Smooth muscle cell (in vitro differentiated cells): ENCODE results near the gene MYBPC3. TPM values are rescaled to one million over a fixed set of nuclear protein-coding genes. Genes with fewer than 3 reads are reported as not detected.
"Not testable (repeated sequence)": the region's sequence is repeated elsewhere in the genome, so short reads cannot be mapped to it uniquely, and the experiment has no call there.

Source experiments
- DNase-seq: peaks from one replicate; lab custom pipeline; 2025; ENCODE audit not compliant: unreplicated experiment; lab: John Stamatoyannopoulos, UW
- H2AFZ ChIP-seq: fragments of 200-600 bp; sonication (generic); 2 replicates; pipeline ENCODE4 v1.6.0; 2016; ENCODE audit warnings: antibody characterized with exemption, low read depth, mild to moderate bottlenecking
- H3F3A ChIP-seq: fragments of 200-600 bp; sonication (generic); 2 replicates; pipeline ENCODE4 v1.6.0; 2017; ENCODE audit warnings: antibody characterized with exemption, low read depth
- H3K27ac ChIP-seq: fragments of 200-600 bp; sonication (generic); 2 replicates; pipeline ENCODE4 v1.5.1; 2016; ENCODE audit warnings: low read depth, mild to moderate bottlenecking
- H3K27me3 ChIP-seq: fragments of 200-600 bp; sonication (generic); 2 replicates; pipeline ENCODE4 v1.6.1; 2016; ENCODE audit warnings: low read depth, mild to moderate bottlenecking
- H3K36me3 ChIP-seq: fragments of 200-600 bp; sonication (generic); 2 replicates; pipeline ENCODE4 v1.5.1; 2016; ENCODE audit warnings: low read depth
- H3K4me1 ChIP-seq: fragments of 200-600 bp; sonication (generic); 2 replicates; pipeline ENCODE4 v1.5.1; 2016; ENCODE audit warnings: low read depth
- H3K4me2 ChIP-seq: fragments of 200-600 bp; sonication (generic); 2 replicates; pipeline ENCODE4 v1.6.0; 2016; ENCODE audit warnings: mild to moderate bottlenecking
- H3K4me3 ChIP-seq: fragments of 200-600 bp; sonication (generic); 2 replicates; pipeline ENCODE4 v1.5.1; 2016; ENCODE audit warnings: mild to moderate bottlenecking
- H3K79me2 ChIP-seq: fragments of 200-600 bp; sonication (generic); 2 replicates; pipeline ENCODE4 v1.6.0; 2016; ENCODE audit warnings: low read depth, mild to moderate bottlenecking
- H3K9ac ChIP-seq: fragments of 200-600 bp; sonication (generic); 2 replicates; pipeline ENCODE4 v1.6.0; 2016; ENCODE audit warnings: low read depth
- H3K9me3 ChIP-seq: fragments of 200-600 bp; sonication (generic); replicated peaks from 2 replicates; pipeline ENCODE4 v1.5.1; 2016; ENCODE audit warnings: low read depth
- H4K20me1 ChIP-seq: fragments of 200-600 bp; sonication (generic); 2 replicates; pipeline ENCODE4 v1.6.0; 2016; ENCODE audit warnings: low read depth
- WGBS: methylation state at CpG from one replicate; pipeline ENCODE4 v1.1.7; 2016; ENCODE audit warnings: low lambda C conversion rate; 5-methylcytosine and 5-hydroxymethylcytosine counted together
- polyA plus RNA-seq: library from polyadenylated mRNA; unstranded; fragments of >200 nt; fragmentation: Nextera tagmentation; extraction: Ambion mirVana; gene quantifications from 2 replicates; pipeline ENCODE4 v1.2.1, GENCODE V29; 2016
- total RNA-seq: library from RNA; depleted of rRNA; stranded (reverse); fragments of >200 nt; gene quantifications from 2 replicates; pipeline ENCODE4 v1.2.3, GENCODE V29; 2014
- TF ChIP-seq, protein P1 (sequence below): fragments of 200-600 bp; sonication (generic); IDR thresholded peaks from 2 replicates; pipeline ENCODE4 v1.5.1; 2017; ENCODE audit warnings: borderline replicate concordance, mild to moderate bottlenecking, antibody characterized with exemption; ENCODE audit not compliant: insufficient read depth, poor library complexity, severe bottlenecking

The MYBPC3 gene
- total and polyA plus RNA-seq, 2 experiments from 2014 or later = 0.03 TPM; not detected in 1

DNA sequence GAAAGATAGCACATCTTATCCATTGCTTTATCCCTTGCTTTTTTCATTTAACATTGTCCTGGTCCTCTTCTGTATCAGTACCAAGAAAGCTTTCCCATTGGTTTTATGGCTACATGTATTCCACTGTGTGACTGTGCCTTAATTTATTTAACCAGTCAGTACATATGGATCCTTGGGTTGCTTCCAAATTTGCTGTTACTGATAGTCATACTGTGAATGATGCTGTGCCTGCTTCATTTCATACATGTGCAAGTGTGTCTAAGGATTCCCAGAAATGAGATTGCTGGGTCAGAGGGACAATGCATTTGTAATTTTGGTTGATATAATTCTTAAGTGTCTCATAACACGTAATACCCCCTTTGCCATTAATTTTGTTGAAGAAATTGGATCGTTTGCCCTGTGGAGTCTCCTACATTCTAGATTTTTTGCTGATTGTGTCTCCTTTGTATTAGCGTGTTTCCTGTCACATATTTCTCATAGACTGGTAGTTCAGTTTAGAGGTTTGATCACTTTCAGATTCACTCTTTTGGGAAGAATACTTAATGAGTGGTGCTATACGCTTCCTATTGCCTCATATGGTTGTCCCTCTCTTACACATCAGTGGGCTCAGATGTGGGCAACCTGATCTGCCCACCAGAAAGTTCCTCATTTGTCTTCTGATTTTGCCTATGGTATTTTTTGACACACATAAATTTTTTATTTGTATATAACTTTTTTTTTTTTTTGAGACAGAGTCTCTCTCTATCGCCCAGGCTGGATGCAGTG is 35.3 kb downstream of the MYBPC3 start:
- no peak overlapping the region for H3K4me2 ChIP-seq
- TF ChIP-seq, protein P1, sequence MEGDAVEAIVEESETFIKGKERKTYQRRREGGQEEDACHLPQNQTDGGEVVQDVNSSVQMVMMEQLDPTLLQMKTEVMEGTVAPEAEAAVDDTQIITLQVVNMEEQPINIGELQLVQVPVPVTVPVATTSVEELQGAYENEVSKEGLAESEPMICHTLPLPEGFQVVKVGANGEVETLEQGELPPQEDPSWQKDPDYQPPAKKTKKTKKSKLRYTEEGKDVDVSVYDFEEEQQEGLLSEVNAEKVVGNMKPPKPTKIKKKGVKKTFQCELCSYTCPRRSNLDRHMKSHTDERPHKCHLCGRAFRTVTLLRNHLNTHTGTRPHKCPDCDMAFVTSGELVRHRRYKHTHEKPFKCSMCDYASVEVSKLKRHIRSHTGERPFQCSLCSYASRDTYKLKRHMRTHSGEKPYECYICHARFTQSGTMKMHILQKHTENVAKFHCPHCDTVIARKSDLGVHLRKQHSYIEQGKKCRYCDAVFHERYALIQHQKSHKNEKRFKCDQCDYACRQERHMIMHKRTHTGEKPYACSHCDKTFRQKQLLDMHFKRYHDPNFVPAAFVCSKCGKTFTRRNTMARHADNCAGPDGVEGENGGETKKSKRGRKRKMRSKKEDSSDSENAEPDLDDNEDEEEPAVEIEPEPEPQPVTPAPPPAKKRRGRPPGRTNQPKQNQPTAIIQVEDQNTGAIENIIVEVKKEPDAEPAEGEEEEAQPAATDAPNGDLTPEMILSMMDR = no peak
- peaks cover 3% of the 10 kb centered on the region for H3K36me3 ChIP-seq
- no peak for DNase-seq
- no peaks in the 10 kb centered on the region for H4K20me1 ChIP-seq
- no peaks in the 10 kb centered on the region for H3K27me3 ChIP-seq
- no peak overlapping the region for H3K27ac ChIP-seq
- H3K9me3 ChIP-seq = no peaks in the 10 kb centered on the region
- WGBS = 99% methylated on average over 5 of the region's 5 CpGs
- H3F3A ChIP-seq = no peaks in the 10 kb centered on the region
- H3K4me3 ChIP-seq = no peak overlapping the region
- H3K4me1 ChIP-seq = no peaks in the 10 kb centered on the region
- H3K79me2 ChIP-seq = no peaks in the 10 kb centered on the region
- no peak overlapping the region for H2AFZ ChIP-seq
- no peak overlapping the region for H3K9ac ChIP-seq

DNA sequence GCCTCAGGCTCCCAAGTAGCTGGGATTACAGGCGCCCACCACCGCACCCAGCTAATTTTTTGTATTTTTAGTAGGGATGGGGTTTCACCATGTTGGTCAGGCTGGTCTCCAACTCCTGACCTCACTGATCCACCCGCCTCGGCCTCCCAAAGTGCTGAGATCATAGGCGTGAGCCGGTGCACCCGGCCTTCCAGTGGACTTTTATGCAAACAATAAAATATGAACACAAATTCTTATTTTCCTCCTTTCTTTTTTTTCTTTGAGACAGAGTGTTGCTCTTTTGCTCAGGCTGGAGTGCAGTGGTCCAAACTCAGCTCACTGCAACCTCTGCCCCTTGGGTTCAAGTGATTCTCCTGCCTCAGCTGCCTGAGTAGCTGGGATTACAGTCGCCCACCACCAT is 36.0 kb downstream of the MYBPC3 start:
- H3K27ac ChIP-seq, DNase-seq, H3K4me1 ChIP-seq, H3K4me2 ChIP-seq, H3K4me3 ChIP-seq, H3K79me2 ChIP-seq, H2AFZ ChIP-seq, H3K9me3 ChIP-seq, H3K36me3 ChIP-seq, H3K27me3 ChIP-seq, H4K20me1 ChIP-seq, H3F3A ChIP-seq, H3K9ac ChIP-seq: not testable (repeated sequence)
- 97% methylated on average over 8 of the region's 8 CpGs for WGBS

DNA sequence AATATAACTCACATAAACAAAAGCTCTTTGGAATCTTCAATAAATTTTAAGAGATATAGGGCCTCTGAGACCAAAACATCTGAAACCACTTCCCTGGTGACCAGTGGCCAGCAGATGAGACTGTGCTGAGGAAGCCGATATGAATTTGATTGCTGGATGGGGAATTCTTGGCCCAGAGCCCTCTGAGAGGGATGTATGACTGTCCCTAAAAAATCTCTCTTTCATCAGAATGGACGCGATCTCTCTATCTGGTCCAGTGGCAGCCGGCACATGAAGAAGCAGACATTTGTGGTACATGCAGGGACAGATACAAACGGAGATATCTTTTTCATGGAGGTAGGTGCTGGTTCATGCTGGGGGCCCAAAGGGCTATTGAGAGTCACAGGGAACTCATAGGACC is 37.5 kb downstream of the MYBPC3 start:
- TF ChIP-seq, protein P1 = no peak
- Histone ChIP-seq H4K20me1 (no peaks in the 10 kb centered on the region), H3K4me3 (no peak overlapping the region), H3K27me3 (no peaks in the 10 kb centered on the region), H3F3A (no peaks in the 10 kb centered on the region), H3K4me2 (no peak overlapping the region), H3K9ac (no peak overlapping the region), H3K27ac (no peak overlapping the region), H3K36me3 (peaks cover 3% of the 10 kb centered on the region), H3K4me1 (no peaks in the 10 kb centered on the region), H2AFZ (no peak overlapping the region), H3K9me3 (no peaks in the 10 kb centered on the region), H3K79me2 (no peaks in the 10 kb centered on the region)
- WGBS = 97% methylated on average over 5 of the region's 5 CpGs
- DNase-seq = no peak

DNA sequence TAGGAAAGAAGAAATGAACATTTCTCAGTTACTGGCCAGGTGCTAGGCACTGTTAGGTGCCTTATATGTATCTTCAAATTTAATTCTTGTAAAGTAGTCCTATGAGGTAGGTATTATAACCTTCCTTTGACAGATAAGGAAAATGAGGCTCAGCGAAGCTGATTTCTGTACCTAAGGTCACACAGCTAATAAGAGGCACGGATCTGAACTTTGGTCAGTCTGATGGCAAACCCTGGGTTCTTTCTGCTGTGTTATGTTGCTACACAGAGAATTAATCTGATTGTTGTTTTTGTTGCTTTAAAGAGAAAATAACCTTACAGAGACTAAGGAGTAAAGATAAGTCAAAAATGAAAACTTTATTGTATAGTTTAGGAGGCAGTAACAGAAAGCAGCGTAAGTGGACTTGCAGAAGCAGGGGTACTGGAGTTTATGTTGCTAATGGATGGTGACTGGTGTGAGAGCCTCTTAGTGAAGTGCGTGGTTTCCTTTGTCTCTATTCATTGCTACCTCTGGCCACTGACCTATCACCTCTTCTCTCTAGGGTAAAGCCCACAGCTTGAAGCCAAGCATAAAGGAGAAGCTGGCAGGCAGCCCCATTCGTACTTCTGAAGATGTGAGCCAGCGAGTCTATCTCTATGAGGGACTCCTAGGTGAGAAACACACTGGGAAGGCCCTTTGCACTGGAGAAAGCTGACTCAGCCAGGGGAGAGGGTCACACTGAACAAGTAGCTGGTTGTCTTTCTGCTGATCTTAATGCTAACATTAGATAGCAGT is 44.3 kb downstream of the MYBPC3 start:
- WGBS = 97% methylated on average over 6 of the region's 6 CpGs
- H3K4me3 ChIP-seq = no peak overlapping the region

More for the DNA sequence above, 44.3 kb downstream of the MYBPC3 start:
- H3F3A ChIP-seq = no peaks in the 10 kb centered on the region
- H4K20me1 ChIP-seq = peaks cover 11% of the 10 kb centered on the region
- no peak for DNase-seq
- H3K27ac ChIP-seq = no peak overlapping the region
- no peaks in the 10 kb centered on the region for H3K27me3 ChIP-seq
- H3K36me3 ChIP-seq = peaks cover 13% of the 10 kb centered on the region
- TF ChIP-seq, protein P1 = no peak
- no peak overlapping the region for H3K4me2 ChIP-seq
- no peaks in the 10 kb centered on the region for H3K9me3 ChIP-seq
- H3K9ac ChIP-seq = no peak overlapping the region
- no peaks in the 10 kb centered on the region for H3K79me2 ChIP-seq
- H2AFZ ChIP-seq = no peak overlapping the region
- no peaks in the 10 kb centered on the region for H3K4me1 ChIP-seq
